ENCODE data around the gene BANF2. TPM values are rescaled to one million over a fixed set of nuclear protein-coding genes. Genes with fewer than 3 reads are reported as not detected.

BANF2 gene
- total and polyA plus RNA-seq, 2 of the 8 experiments (the other 6 are each of a cell fraction or from before 2014, with no cell fraction given), result not detected

DNA sequence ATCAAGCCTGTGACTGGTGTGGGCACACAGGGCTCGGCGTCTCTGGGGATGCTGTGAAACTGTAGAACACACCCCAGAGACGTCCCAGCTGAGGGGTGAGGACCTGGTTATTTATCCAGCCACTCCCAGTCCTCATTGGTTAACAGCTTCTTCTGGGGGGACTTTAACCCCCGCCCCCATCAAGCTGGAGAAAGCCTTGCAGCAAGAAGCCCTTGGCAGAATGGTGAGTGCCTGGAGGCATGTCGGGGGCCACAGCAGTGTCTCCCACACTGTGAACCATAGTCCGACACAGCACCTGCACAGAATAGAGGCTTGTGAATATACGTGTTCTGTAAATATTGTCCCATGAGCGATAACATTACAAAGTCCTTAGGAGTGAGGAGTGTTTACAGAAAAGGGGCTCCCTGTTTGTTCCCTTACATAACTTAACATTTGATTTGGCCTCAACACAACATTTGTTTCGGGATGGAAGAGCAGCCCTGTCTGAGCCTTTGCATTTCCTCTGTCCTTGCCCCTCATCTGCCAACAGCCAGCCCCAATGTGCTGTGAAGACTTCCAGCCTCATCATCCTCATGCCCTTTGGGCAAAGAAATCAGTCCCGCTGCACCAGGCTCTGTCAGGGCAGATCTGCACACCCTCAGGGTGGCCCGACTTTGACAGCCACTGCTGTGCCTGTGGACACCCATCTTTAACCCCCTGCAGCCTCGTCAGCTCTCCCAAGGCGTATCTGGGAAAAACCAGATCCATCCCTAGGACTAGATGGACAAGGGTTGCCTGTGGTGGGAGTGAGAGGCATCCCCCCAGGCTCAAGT, 15.5 kb upstream of the BANF2 start:
- Histone ChIP-seq H2BK120ac (replicated peaks; ENCODE audit: low read depth, low read length) (no peak overlapping the region), H2BK20ac (ENCODE audit: low read length) (no peak overlapping the region), H3K23me2 (ENCODE audit: low read depth, low read length) (peaks cover 10% of the 10 kb centered on the region; the same call in 1 of the 2 replicates), H3K79me1 (ENCODE audit: low read depth, low read length) (peaks cover 9% of the 10 kb centered on the region), H4K8ac (ENCODE audit: extremely low read depth, insufficient read depth, low read length) (no peak overlapping the region; the same call in 1 of the 2 replicates), H4K5ac (ENCODE audit: insufficient read length, low read depth, low read length) (no peak overlapping the region), H2AFZ (ENCODE audit: low read length) (no peak overlapping the region), H3K4me2 (ENCODE audit: insufficient read depth in 1 of 2, low read depth in 2 of 2, low read length in 2 of 2) (no peak overlapping the region), H3K18ac (ENCODE audit: extremely low read depth, low read length) (no peak overlapping the region), H3K4me1 (replicated peaks in 1 of 4; ENCODE audit: control insufficient read depth in 3 of 4, insufficient read depth in 4 of 4, low read length in 3 of 4) (peaks cover 6 to 12% (median 9%) of the 10 kb centered on the region in 4 experiments; a peak in 6 of 7 replicates), H2BK12ac (ENCODE audit: low read depth, low read length) (no peak overlapping the region), H3K56ac (replicated peaks; ENCODE audit: insufficient read length, low read depth, low read length) (no peak overlapping the region), H3K27me3 (replicated peaks in 1 of 4; ENCODE audit: control insufficient read depth in 3 of 4, extremely low read depth in 1 of 4, insufficient read depth in 3 of 4, low read length in 3 of 4) (no peaks in the 10 kb centered on the region), H3K4ac (replicated peaks; ENCODE audit: insufficient read length, low read depth, low read length) (peak overlapping the region; percentile 16), H4K20me1 (replicated peaks in 1 of 2; ENCODE audit: control insufficient read depth in 1 of 2, insufficient read depth in 2 of 2, low read length in 2 of 2) (peaks cover 6 to 9% of the 10 kb centered on the region in 2 experiments), H2AK5ac (ENCODE audit: low read depth, low read length) (no peak overlapping the region), H3K27ac (ENCODE audit: low read depth, low read length) (no peak overlapping the region), H3K9ac (replicated peaks in 1 of 4; ENCODE audit: extremely low read depth in 1 of 4, low read depth in 3 of 4, low read length in 3 of 4) (no peak overlapping the region), H4K91ac (replicated peaks; ENCODE audit: insufficient read length, low read length) (no peak overlapping the region), H2BK15ac (ENCODE audit: low read length) (0 out of 2 replicates have a peak overlapping the region, but pooled peaks have one; percentile 37), H3K36me3 (ENCODE audit: control insufficient read depth in 2 of 4, insufficient read depth in 4 of 4, low read length in 3 of 4) (no peaks in the 10 kb centered on the region; a peak in 1 of 8 replicates), H2BK5ac (ENCODE audit: low read depth, low read length) (no peak overlapping the region), H3K9me3 (ENCODE audit: insufficient read depth in 2 of 2, low read depth in 1 of 2, low read length in 1 of 2) (no peaks in the 10 kb centered on the region), H3K79me2 (ENCODE audit: control insufficient read depth in 1 of 2, insufficient read depth in 2 of 2, low read length in 2 of 2) (peaks cover 2 to 16% of the 10 kb centered on the region in 2 experiments), H3K14ac (ENCODE audit: insufficient read length) (no peak overlapping the region), H3K4me3 (ENCODE audit: extremely low read depth in 1 of 4, insufficient read depth in 2 of 4, low read depth in 3 of 4, low read length in 4 of 4) (no peak overlapping the region), H3K23ac (ENCODE audit: insufficient read length) (no peak overlapping the region)
- FAIRE-seq (no peak), DNase-seq (ENCODE audit: low read depth in 1 of 2, low spot score in 2 of 2) (no peak)
- ChIA-PET POLR2A (ENCODE audit: partially characterized antibody) (no interaction called here), CTCF (ENCODE audit: partially characterized antibody) (interaction anchor here (1.0 to 4.0 kb wide), 7 partner anchors 8 to 245 kb away, joined by 3 to 24 read pairs (median 3); partner anchors contain the start of gene BANF2)
- 87% methylated on average over 13 of the region's 13 CpGs; no CpG with 5 or more reads in 1 of the 2 experiments for WGBS, 2 experiments (ENCODE audit: extremely low coverage in 1 of 2, insufficient coverage in 1 of 2, insufficient read length in 1 of 2, insufficient replicate concordance in 2 of 2, low coverage in 1 of 2, low lambda C conversion rate in 2 of 2, missing lambda C conversion rate in 1 of 2)
- TF ChIP-seq CREB1 (IDR thresholded peaks at IDR 0.05) (no peak), KDM5A (IDR thresholded peaks at IDR 0.05; ENCODE audit: low read length) (no peak), GABPA (IDR thresholded peaks at IDR 0.05; ENCODE audit: borderline replicate concordance, insufficient read depth, low read length) (no peak), PHF8 (conservative IDR thresholded peaks at IDR 0.05; ENCODE audit: low read depth, low read length) (no peak), TCF12 (IDR thresholded peaks at IDR 0.05; ENCODE audit: low read depth, low read length) (no peak), SP4 (IDR thresholded peaks at IDR 0.05; ENCODE audit: low read length) (no peak), TBP (IDR thresholded peaks at IDR 0.05; ENCODE audit: low read depth, low read length) (no peak), JUND (IDR thresholded peaks at IDR 0.05; ENCODE audit: low read length) (no peak), BRCA1 (IDR thresholded peaks at IDR 0.05; ENCODE audit: low read depth, low read length) (no peak), SP1 (IDR thresholded peaks at IDR 0.05; ENCODE audit: low read depth, low read length) (no peak), HDAC6 (IDR thresholded peaks at IDR 0.05; ENCODE audit: low read depth, low read length) (no peak), ASH2L (IDR thresholded peaks at IDR 0.05; ENCODE audit: low read length) (no peak)
